ENCODE measurements around the gene WNT6. TPM values are rescaled to one million over a fixed set of nuclear protein-coding genes. Genes with fewer than 3 reads are reported as not detected.
"Not testable (repeated sequence)": the region's sequence is repeated elsewhere in the genome, so short reads cannot be mapped to it uniquely, and the experiment has no call there.

WNT6 gene
- total RNA-seq, 2 donors from 2014 or later = 0.29 TPM; not detected in 1

GRCh38 chr2:218839888-218840287 lies 19.7 kb upstream of the WNT6 start:
- Mint-ChIP-seq H3K27ac (no peak overlapping the region), H3K4me3 (no peak overlapping the region), H3K9me3 (peaks cover 9% of the 10 kb centered on the region), H3K27me3 (peaks cover 48% of the 10 kb centered on the region), H3K36me3 (ENCODE audit: low read depth) (no peaks in the 10 kb centered on the region), H3K4me1 (no peaks in the 10 kb centered on the region)
- no peak for ATAC-seq (replicated peaks)

DNA sequence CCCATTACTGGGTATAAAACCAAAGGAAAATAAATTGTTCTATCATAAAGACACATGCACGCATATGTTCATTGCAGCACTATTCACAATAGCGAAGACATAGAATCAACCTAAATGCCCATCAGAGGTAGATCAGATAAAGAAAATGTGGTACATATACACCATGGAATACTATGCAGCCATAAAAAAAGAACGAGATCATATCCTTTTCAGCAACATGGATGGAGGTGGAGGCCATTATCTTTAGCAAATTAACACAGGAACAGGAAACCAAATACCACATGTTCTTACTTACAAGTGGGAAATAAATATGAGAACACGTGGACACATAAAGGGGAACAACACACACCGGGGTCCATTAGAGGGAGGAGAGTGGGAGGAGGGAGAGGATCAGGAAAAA lies 15.3 kb upstream of the WNT6 start:
- not testable (repeated sequence) for ATAC-seq (replicated peaks); H3K4me3 Mint-ChIP-seq; H3K36me3 Mint-ChIP-seq (ENCODE audit: low read depth); H3K9me3 Mint-ChIP-seq; H3K4me1 Mint-ChIP-seq; H3K27ac Mint-ChIP-seq
- H3K27me3 Mint-ChIP-seq = peaks cover 28% of the 10 kb centered on the region

DNA sequence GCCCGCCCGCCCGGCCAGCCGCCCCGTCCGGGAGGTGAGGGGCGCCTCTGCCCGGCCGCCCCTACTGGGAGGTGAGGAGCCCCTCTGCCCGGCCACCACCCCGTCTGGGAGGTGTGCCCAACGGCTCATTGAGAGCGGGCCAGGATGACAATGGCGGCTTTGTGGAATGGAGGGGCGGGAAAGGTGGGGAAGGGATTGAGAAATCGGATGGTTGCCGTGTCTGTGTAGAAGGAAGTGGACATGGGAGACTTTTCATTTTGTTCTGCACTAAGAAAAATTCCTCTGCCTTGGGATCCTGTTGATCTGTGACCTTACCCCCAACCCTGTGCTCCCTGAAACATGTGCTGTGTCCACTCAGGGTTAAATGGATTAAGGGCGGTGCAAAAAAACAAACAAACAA lies 12.6 kb upstream of the WNT6 start:
- not testable (repeated sequence) for ATAC-seq (replicated peaks); H3K4me1 Mint-ChIP-seq; H3K27ac Mint-ChIP-seq; H3K36me3 Mint-ChIP-seq (ENCODE audit: low read depth); H3K4me3 Mint-ChIP-seq; H3K9me3 Mint-ChIP-seq
- peaks cover 18% of the 10 kb centered on the region for H3K27me3 Mint-ChIP-seq

DNA sequence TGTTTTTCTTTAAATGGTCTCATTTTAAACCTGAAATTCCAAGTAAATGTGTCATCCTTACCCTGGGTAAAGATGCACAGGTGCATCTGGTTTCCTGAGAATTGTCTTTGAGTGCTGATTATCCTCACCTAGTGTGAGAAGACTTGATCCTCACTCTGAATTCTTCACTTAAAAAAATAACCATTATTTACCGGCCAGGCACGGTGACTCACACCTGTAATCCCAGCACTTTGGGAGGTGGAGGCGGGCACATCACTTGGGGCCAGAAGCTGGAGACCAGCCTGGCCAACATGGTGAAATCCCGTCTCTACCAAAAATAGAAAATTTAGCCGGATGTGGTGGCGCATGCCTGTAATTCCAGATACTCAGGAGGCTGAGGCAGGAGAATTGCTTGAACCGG lies 9.9 kb upstream of the WNT6 start:
- ATAC-seq (replicated peaks) = no peak
- no peaks in the 10 kb centered on the region for H3K9me3 Mint-ChIP-seq
- peaks cover 25% of the 10 kb centered on the region for H3K27me3 Mint-ChIP-seq
- no peak overlapping the region for H3K4me3 Mint-ChIP-seq
- no peaks in the 10 kb centered on the region for H3K36me3 Mint-ChIP-seq (ENCODE audit: low read depth)
- no peaks in the 10 kb centered on the region for H3K4me1 Mint-ChIP-seq
- no peak overlapping the region for H3K27ac Mint-ChIP-seq

GRCh38 chr2:218850796-218851195 lies 8.8 kb upstream of the WNT6 start:
- no peak overlapping the region for H3K4me3 Mint-ChIP-seq
- ATAC-seq (replicated peaks) = no peak
- no peaks in the 10 kb centered on the region for H3K36me3 Mint-ChIP-seq (ENCODE audit: low read depth)
- H3K27me3 Mint-ChIP-seq = peaks cover 34% of the 10 kb centered on the region
- no peaks in the 10 kb centered on the region for H3K9me3 Mint-ChIP-seq
- no peaks in the 10 kb centered on the region for H3K4me1 Mint-ChIP-seq
- H3K27ac Mint-ChIP-seq = no peak overlapping the region

- no peaks in the 10 kb centered on the region for H3K36me3 Mint-ChIP-seq (ENCODE audit: low read depth)
- peaks cover 39% of the 10 kb centered on the region for H3K27me3 Mint-ChIP-seq
- no peaks in the 10 kb centered on the region for H3K4me1 Mint-ChIP-seq
- H3K4me3 Mint-ChIP-seq = no peak overlapping the region
- no peak overlapping the region for H3K27ac Mint-ChIP-seq
- ATAC-seq (replicated peaks) = no peak
- no peaks in the 10 kb centered on the region for H3K9me3 Mint-ChIP-seq
Measured at GRCh38 chr2:218851286-218851685, 8.3 kb upstream of the WNT6 start.

- H3K27me3 Mint-ChIP-seq = peaks cover 54% of the 10 kb centered on the region
- H3K4me1 Mint-ChIP-seq = no peaks in the 10 kb centered on the region
- no peak overlapping the region for H3K27ac Mint-ChIP-seq
- no peaks in the 10 kb centered on the region for H3K36me3 Mint-ChIP-seq (ENCODE audit: low read depth)
- ATAC-seq (replicated peaks) = peak; percentile 78
- H3K4me3 Mint-ChIP-seq = no peak overlapping the region
- no peaks in the 10 kb centered on the region for H3K9me3 Mint-ChIP-seq
Measured at GRCh38 chr2:218852911-218853667, 6.5 kb upstream of the WNT6 start.

GRCh38 chr2:218853766-218854165 lies 5.8 kb upstream of the WNT6 start:
- H3K27ac Mint-ChIP-seq = no peak overlapping the region
- no peak overlapping the region for H3K4me3 Mint-ChIP-seq
- no peak for ATAC-seq (replicated peaks)
- H3K4me1 Mint-ChIP-seq = no peaks in the 10 kb centered on the region
- no peaks in the 10 kb centered on the region for H3K36me3 Mint-ChIP-seq (ENCODE audit: low read depth)
- no peaks in the 10 kb centered on the region for H3K9me3 Mint-ChIP-seq
- peaks cover 60% of the 10 kb centered on the region for H3K27me3 Mint-ChIP-seq

GRCh38 chr2:218854860-218855259 lies 4.7 kb upstream of the WNT6 start:
- peaks cover 65% of the 10 kb centered on the region for H3K27me3 Mint-ChIP-seq
- no peaks in the 10 kb centered on the region for H3K4me1 Mint-ChIP-seq
- H3K27ac Mint-ChIP-seq = no peak overlapping the region
- H3K36me3 Mint-ChIP-seq (ENCODE audit: low read depth) = no peaks in the 10 kb centered on the region
- H3K9me3 Mint-ChIP-seq = no peaks in the 10 kb centered on the region
- no peak overlapping the region for H3K4me3 Mint-ChIP-seq
- no peak for ATAC-seq (replicated peaks)

GRCh38 chr2:218855305-218856166 lies 4.1 kb upstream of the WNT6 start:
- Mint-ChIP-seq H3K36me3 (ENCODE audit: low read depth) (no peaks in the 10 kb centered on the region), H3K9me3 (no peaks in the 10 kb centered on the region), H3K27me3 (peaks cover 71% of the 10 kb centered on the region), H3K27ac (no peak overlapping the region), H3K4me3 (no peak overlapping the region), H3K4me1 (no peaks in the 10 kb centered on the region)
- no peak for ATAC-seq (replicated peaks)

DNA sequence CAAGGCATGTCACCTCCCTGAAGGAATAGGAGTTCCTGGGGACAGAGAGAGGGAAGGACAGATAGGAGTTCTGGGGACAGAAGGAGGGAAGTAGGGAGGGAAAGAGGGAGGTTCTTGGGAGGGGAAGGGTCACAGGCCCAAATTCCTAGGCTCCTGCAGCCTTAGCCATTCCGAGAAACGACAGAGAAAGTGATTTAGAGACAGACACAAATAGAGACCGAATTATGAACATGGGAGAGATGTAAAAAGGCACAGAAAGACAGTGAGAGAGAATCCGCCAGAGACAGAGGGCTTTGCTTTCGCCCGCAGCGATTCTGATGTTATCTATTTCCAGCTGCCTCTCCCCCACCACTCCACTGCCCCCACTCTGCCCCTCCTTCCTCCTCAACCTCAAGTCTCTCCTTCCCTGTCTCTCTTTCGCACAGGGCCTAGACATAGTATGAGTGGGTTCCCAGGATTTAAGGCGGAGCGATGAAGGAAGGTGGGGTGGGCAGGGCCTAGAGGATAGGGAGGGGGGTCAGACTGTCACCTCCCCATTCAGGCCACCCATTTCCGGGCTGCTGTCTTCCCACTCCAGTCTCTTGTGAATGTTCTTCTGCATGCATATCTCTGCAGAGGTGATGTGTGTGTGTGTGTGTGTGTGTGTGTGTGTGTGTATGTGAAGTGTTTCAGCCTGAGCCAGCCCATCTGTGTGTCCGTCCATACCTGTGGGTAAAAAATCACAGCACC lies 3.3 kb upstream of the WNT6 start:
- no peaks in the 10 kb centered on the region for H3K36me3 Mint-ChIP-seq (ENCODE audit: low read depth)
- no peak for ATAC-seq (replicated peaks)
- no peaks in the 10 kb centered on the region for H3K4me1 Mint-ChIP-seq
- H3K9me3 Mint-ChIP-seq = no peaks in the 10 kb centered on the region
- peaks cover 72% of the 10 kb centered on the region for H3K27me3 Mint-ChIP-seq
- no peak overlapping the region for H3K27ac Mint-ChIP-seq
- no peak overlapping the region for H3K4me3 Mint-ChIP-seq

DNA sequence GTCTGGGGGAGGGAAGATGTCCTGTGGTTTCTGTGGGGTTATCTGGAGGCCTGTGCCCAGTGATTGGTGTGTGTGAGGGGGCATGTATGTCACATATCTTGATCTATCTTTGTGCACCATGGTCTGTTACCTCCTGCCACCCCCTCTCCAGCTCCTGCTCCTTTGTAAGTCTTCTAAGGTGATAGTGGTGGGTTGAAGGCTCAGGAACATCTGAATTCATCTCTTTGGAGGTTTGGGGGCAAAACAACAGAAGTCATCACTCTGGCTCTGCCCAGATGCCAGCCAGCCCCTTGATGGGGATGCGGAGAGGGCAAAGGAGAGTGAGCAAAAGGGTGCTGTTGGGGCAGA lies 2.7 kb upstream of the WNT6 start:
- Mint-ChIP-seq H3K27me3 (peaks cover 77% of the 10 kb centered on the region), H3K4me1 (no peaks in the 10 kb centered on the region), H3K36me3 (ENCODE audit: low read depth) (no peaks in the 10 kb centered on the region), H3K9me3 (no peaks in the 10 kb centered on the region), H3K4me3 (no peak overlapping the region), H3K27ac (no peak overlapping the region)
- no peak for ATAC-seq (replicated peaks)

- no peak overlapping the region for H3K4me3 Mint-ChIP-seq
- ATAC-seq (replicated peaks) = no peak
- no peaks in the 10 kb centered on the region for H3K4me1 Mint-ChIP-seq
- peaks cover 79% of the 10 kb centered on the region for H3K27me3 Mint-ChIP-seq
- no peaks in the 10 kb centered on the region for H3K36me3 Mint-ChIP-seq (ENCODE audit: low read depth)
- H3K9me3 Mint-ChIP-seq = no peaks in the 10 kb centered on the region
- H3K27ac Mint-ChIP-seq = no peak overlapping the region
Measured at GRCh38 chr2:218857371-218858137, 2.1 kb upstream of the WNT6 start.

GRCh38 chr2:218858138-218858445 lies 1.5 kb upstream of the WNT6 start:
- no peaks in the 10 kb centered on the region for H3K9me3 Mint-ChIP-seq
- no peak for ATAC-seq (replicated peaks)
- no peak overlapping the region for H3K27ac Mint-ChIP-seq

More at GRCh38 chr2:218858138-218858445, 1.5 kb upstream of the WNT6 start:
- no peaks in the 10 kb centered on the region for H3K36me3 Mint-ChIP-seq (ENCODE audit: low read depth)
- peaks cover 81% of the 10 kb centered on the region for H3K27me3 Mint-ChIP-seq
- H3K4me3 Mint-ChIP-seq = no peak overlapping the region
- no peaks in the 10 kb centered on the region for H3K4me1 Mint-ChIP-seq

Data from activated T-helper 17 cell treated with anti-CD3 and anti-CD28 coated beads, Interleukin-2, amount 50 U/mL, for 72 hours (primary cell).